Gastrocnemius medialis (tissue), 4 donors: ENCODE measurements around the gene NAA35.

ENCODE experiments used
- CTCF ChIP-seq, 5 experiments: fragments of 450-650 bp in 3 of 5; fragments of 200-600 bp in 2 of 5; sonication (generic) in 2 of 5; IDR thresholded peaks in 4 of 5; conservative IDR thresholded peaks in 1 of 5; 1 replicate in 4 of 5; 2 replicates in 1 of 5; pipeline ENCODE4 v1.5.1; 2016 to 2019; ENCODE audit warnings: antibody characterized with exemption in 5 of 5, mild to moderate bottlenecking in 3 of 5, moderate library complexity in 3 of 5
- POLR2A ChIP-seq, 2 donors: fragments of 450-650 bp; IDR thresholded peaks; one replicate each; pipeline ENCODE4 v1.6.1; 2017; ENCODE audit warnings: antibody characterized with exemption in 2 of 2, mild to moderate bottlenecking in 2 of 2, moderate library complexity in 2 of 2

GRCh38 chr9:85987236-85987635 lies 46.3 kb downstream of the NAA35 start:
- TF ChIP-seq CTCF (IDR thresholded peaks at IDR 0.05 in 4 of 5, conservative IDR thresholded peaks at IDR 0.05 in 1 of 5) (no peak), POLR2A (IDR thresholded peaks at IDR 0.05) (no peak)
